ENCODE data around the gene RARA. TPM values are rescaled to one million over a fixed set of nuclear protein-coding genes. Genes with fewer than 3 reads are reported as not detected.

RARA gene
- total and polyA plus RNA-seq, 2 experiments from 2014 or later = 7.4 to 15.9 TPM

- Mint-ChIP-seq H3K27ac (no peak overlapping the region), H3K4me3 (peak overlapping the region; percentile 32; the same call in 2 of the 3 replicates), H3K27me3 (ENCODE audit: insufficient read depth, low read depth, poor library complexity) (peaks cover 52% of the 10 kb centered on the region), H3K9me3 (no peaks in the 10 kb centered on the region; the same call in 2 of the 3 replicates), H3K4me1 (peaks cover 38% of the 10 kb centered on the region), H3K36me3 (ENCODE audit: low read depth) (no peaks in the 10 kb centered on the region)
- Histone ChIP-seq H3K4me3 (peak overlapping the region; percentile 59), H3K79me2 (replicated peaks; ENCODE audit: insufficient read depth) (no peaks in the 10 kb centered on the region), H3K27ac (ENCODE audit: low read depth) (no peak overlapping the region), H4K20me1 (replicated peaks; ENCODE audit: insufficient read depth) (no peaks in the 10 kb centered on the region), H3K9me2 (ENCODE audit: insufficient read depth) (no peaks in the 10 kb centered on the region), H3K4me1 (ENCODE audit: insufficient read depth) (peaks cover 22% of the 10 kb centered on the region), H3K4me2 (peak overlapping the region; percentile 71), H2AFZ (peak overlapping the region; percentile 94), H3K27me3 (ENCODE audit: insufficient read depth) (peaks cover 43% of the 10 kb centered on the region), H3F3A (replicated peaks; ENCODE audit: low read depth) (peaks cover 12% of the 10 kb centered on the region; the same call in 1 of the 2 replicates), H3K36me3 (ENCODE audit: insufficient read depth) (no peaks in the 10 kb centered on the region)
- no peak for TF ChIP-seq ZNF331 (CRISPR knock-in tag; IDR thresholded peaks at IDR 0.05; ENCODE audit: low read depth)
- no peak for TF ChIP-seq STAT1 (IDR thresholded peaks at IDR 0.05; ENCODE audit: unreplicated experiment)
- TF ChIP-seq ZNF462 (CRISPR knock-in tag; IDR thresholded peaks at IDR 0.05) = no peak
- TF ChIP-seq REST (IDR thresholded peaks at IDR 0.05; ENCODE audit: unreplicated experiment) = no peak
- TF ChIP-seq JUNB (IDR thresholded peaks at IDR 0.05; ENCODE audit: unreplicated experiment) = no peak
- TF ChIP-seq NANOG (IDR thresholded peaks at IDR 0.05; ENCODE audit: borderline replicate concordance) = no peak
- ATAC-seq = peak; percentile 7
- peak; percentile 58 for DNase-seq (ENCODE audit: low spot score)
Observed at GRCh38 chr17:40361063-40361924, 52.3 kb downstream of the RARA start.
